Peyer's patch (tissue), 4 donors: ENCODE data around the gene UVRAG. TPM values are rescaled to one million over a fixed set of nuclear protein-coding genes. Genes with fewer than 3 reads are reported as not detected.

ENCODE experiments used
- DNase-seq, 3 donors: peaks; one replicate each; pipeline ENCODE4 v3.0.0-alpha.2; 2017 to 2019
- H3K27ac ChIP-seq, 4 donors: fragments of 200-600 bp; sonication (generic); one replicate each; pipeline ENCODE4 v1.5.1; 2016 to 2019
- H3K27me3 ChIP-seq, 2 donors: fragments of 200-600 bp; sonication (generic); one replicate each; pipeline ENCODE4 v1.5.1; 2019
- H3K36me3 ChIP-seq, 3 donors: fragments of 200-600 bp; sonication (generic); one replicate each; pipeline ENCODE4 v1.5.1; 2016 to 2019
- H3K4me1 ChIP-seq, 4 donors: fragments of 200-600 bp; sonication (generic); one replicate each; pipeline ENCODE4 v1.5.1; 2016 to 2019
- H3K4me3 ChIP-seq, 4 donors: fragments of 200-600 bp; sonication (generic); 1 replicate in 3 of 4; 2 replicates in 1 of 4; pipeline ENCODE4 v1.5.1; 2016 to 2019; ENCODE audit warnings: mild to moderate bottlenecking in 1 of 4
- H3K9me3 ChIP-seq, 4 donors: fragments of 200-600 bp; sonication (generic); one replicate each; pipeline ENCODE4 v1.5.1; 2016 to 2019; ENCODE audit warnings: mild to moderate bottlenecking in 1 of 4
- POLR2A ChIP-seq, 2 donors: fragments of 450-650 bp; IDR thresholded peaks; one replicate each; pipeline ENCODE4 v1.5.1; 2017; ENCODE audit warnings: antibody characterized with exemption in 2 of 2, mild to moderate bottlenecking in 2 of 2, moderate library complexity in 2 of 2
- total RNA-seq, 4 donors: library from RNA; depleted of rRNA; stranded (reverse); fragments of >200 nt; gene quantifications; one replicate each; pipeline ENCODE4 v1.1.0, GENCODE V29; 2016
- TF ChIP-seq, protein P1 (sequence below), 6 experiments: fragments of 450-650 bp in 4 of 6; fragments of 200-600 bp in 2 of 6; sonication (generic) in 1 of 6; IDR thresholded peaks; one replicate each; pipeline ENCODE4 v1.5.1; 2017 to 2019; ENCODE audit warnings: antibody characterized with exemption in 6 of 6, mild to moderate bottlenecking in 3 of 6, moderate library complexity in 1 of 6

Gene UVRAG
- total RNA-seq, 4 donors from 2014 or later: 13.8 to 64.4 (median 22.1) TPM

DNA sequence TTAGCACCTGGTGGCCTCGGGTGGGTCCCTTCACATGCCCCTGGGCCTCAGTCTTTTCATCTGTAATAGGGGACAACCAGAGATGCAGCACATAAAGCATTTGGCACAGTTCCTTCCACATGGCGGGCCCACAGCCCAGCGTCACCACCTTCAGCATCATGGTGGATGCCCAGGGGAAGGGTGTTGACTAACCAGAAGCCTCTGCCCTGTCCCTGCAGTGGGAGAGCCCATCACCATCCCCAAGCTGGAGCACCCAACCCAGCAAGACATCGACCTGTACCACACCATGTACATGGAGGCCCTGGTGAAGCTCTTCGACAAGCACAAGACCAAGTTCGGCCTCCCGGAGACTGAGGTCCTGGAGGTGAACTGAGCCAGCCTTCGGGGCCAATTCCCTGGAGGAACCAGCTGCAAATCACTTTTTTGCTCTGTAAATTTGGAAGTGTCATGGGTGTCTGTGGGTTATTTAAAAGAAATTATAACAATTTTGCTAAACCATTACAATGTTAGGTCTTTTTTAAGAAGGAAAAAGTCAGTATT, 14.8 kb upstream of the UVRAG start:
- no peak for DNase-seq
- Histone ChIP-seq H3K4me1 (no peaks in the 10 kb centered on the region), H3K27ac (no peak overlapping the region), H3K9me3 (no peaks in the 10 kb centered on the region), H3K4me3 (no peak overlapping the region), H3K36me3 (no peaks in the 10 kb centered on the region), H3K27me3 (no peaks in the 10 kb centered on the region)
- no peak for TF ChIP-seq POLR2A (IDR thresholded peaks at IDR 0.05)
- TF ChIP-seq, protein P1, sequence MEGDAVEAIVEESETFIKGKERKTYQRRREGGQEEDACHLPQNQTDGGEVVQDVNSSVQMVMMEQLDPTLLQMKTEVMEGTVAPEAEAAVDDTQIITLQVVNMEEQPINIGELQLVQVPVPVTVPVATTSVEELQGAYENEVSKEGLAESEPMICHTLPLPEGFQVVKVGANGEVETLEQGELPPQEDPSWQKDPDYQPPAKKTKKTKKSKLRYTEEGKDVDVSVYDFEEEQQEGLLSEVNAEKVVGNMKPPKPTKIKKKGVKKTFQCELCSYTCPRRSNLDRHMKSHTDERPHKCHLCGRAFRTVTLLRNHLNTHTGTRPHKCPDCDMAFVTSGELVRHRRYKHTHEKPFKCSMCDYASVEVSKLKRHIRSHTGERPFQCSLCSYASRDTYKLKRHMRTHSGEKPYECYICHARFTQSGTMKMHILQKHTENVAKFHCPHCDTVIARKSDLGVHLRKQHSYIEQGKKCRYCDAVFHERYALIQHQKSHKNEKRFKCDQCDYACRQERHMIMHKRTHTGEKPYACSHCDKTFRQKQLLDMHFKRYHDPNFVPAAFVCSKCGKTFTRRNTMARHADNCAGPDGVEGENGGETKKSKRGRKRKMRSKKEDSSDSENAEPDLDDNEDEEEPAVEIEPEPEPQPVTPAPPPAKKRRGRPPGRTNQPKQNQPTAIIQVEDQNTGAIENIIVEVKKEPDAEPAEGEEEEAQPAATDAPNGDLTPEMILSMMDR (IDR thresholded peaks at IDR 0.05): no peak

DNA sequence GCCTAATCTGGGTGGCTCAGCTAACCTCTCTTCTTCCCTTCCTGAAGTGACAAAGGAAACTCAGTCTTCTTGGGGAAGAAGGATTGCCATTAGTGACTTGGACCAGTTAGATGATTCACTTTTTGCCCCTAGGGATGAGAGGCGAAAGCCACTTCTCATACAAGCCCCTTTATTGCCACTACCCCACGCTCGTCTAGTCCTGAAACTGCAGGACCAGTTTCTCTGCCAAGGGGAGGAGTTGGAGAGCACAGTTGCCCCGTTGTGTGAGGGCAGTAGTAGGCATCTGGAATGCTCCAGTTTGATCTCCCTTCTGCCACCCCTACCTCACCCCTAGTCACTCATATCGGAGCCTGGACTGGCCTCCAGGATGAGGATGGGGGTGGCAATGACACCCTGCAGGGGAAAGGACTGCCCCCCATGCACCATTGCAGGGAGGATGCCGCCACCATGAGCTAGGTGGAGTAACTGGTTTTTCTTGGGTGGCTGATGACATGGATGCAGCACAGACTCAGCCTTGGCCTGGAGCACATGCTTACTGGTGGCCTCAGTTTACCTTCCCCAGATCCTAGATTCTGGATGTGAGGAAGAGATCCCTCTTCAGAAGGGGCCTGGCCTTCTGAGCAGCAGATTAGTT, 14.2 kb upstream of the UVRAG start:
- Histone ChIP-seq H3K4me3 (no peak overlapping the region), H3K36me3 (no peaks in the 10 kb centered on the region), H3K27ac (no peak overlapping the region), H3K27me3 (no peaks in the 10 kb centered on the region), H3K4me1 (no peaks in the 10 kb centered on the region), H3K9me3 (no peaks in the 10 kb centered on the region)
- TF ChIP-seq, protein P1 (IDR thresholded peaks at IDR 0.05): no peak
- TF ChIP-seq POLR2A (IDR thresholded peaks at IDR 0.05): no peak
- DNase-seq: no peak

DNA sequence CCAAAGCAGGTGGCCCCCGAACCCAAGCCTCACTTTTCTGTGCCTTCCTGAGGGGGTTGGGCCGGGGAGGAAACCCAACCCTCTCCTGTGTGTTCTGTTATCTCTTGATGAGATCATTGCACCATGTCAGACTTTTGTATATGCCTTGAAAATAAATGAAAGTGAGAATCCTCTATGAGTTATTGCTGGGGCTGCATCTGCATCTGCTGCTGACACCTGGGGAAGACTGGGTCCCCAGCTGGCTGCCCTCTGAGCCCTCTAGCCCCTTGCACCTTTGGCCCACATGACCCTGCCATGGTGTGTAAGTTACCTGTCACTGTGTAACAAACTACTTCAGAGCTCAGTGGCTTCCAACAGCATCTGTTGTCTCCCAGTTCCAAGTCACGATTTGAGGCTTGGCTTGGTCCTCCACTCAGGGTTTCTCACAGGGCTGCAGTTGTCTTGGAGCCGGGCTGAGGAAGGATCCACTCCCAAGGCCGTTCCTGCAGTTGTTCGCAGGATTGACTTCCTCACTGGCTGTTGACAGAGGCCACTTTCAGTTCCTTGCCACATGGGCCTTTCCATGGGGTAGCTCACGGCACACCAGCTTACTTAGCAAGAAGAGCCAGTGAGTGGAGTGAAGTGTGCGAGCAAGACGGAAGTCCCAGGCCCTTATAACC, 13.5 kb upstream of the UVRAG start:
- no peaks in the 10 kb centered on the region for H3K27me3 ChIP-seq
- H3K4me1 ChIP-seq: no peaks in the 10 kb centered on the region
- no peak for DNase-seq
- no peak overlapping the region for H3K4me3 ChIP-seq
- H3K36me3 ChIP-seq: no peaks in the 10 kb centered on the region
- no peak overlapping the region for H3K27ac ChIP-seq
- H3K9me3 ChIP-seq: no peaks in the 10 kb centered on the region
- no peak for TF ChIP-seq POLR2A (IDR thresholded peaks at IDR 0.05)
- TF ChIP-seq, protein P1 (IDR thresholded peaks at IDR 0.05): no peak

DNA sequence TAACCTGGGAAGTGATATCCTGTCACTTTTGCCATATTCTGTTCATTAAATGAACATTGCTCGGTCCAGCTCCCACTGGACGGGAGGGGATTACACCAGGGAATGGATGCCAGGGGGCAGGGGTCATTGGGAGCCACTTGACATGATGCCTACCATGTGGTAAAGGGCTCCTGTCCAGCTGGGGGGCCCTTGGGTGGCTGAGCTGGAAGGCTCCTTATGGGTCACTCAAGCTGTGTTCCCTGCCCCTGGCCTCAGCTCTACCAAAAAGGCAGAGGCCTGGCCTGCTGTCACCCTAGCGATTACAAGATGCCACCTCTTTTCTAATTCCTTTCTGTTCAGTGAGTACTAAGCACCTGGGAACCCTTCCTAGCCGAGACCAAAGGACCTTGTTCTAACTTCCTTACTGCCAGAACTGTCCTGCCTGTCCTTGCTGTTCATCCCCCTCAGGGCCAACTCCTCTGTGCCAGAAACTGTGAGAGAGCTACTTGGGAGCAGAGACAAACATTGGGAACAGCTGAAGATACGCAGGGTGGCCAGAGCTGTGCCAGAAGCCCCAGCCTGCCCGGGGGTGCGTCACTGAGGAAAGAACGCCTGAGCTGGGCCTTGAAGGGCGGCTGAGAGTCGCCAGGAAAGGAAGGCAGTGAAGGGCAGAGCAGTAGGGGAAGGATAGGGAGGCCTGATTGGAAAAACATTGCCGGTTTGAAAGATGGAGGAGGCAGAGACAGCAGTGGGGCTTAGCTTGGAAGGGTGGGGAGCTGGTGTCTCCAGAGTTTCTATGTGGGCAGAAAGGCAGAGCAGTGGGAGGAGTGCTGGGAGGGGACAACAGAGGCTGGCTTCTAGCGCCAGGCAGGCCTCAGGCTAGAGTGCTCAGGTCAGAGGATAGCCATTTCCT, 12.7 kb upstream of the UVRAG start:
- Histone ChIP-seq H3K27ac (no peak overlapping the region), H3K4me1 (no peaks in the 10 kb centered on the region), H3K27me3 (no peaks in the 10 kb centered on the region), H3K4me3 (no peak overlapping the region), H3K36me3 (no peaks in the 10 kb centered on the region), H3K9me3 (no peaks in the 10 kb centered on the region)
- DNase-seq: no peak
- no peak for TF ChIP-seq POLR2A (IDR thresholded peaks at IDR 0.05)
- TF ChIP-seq, protein P1 (IDR thresholded peaks at IDR 0.05): no peak

DNA sequence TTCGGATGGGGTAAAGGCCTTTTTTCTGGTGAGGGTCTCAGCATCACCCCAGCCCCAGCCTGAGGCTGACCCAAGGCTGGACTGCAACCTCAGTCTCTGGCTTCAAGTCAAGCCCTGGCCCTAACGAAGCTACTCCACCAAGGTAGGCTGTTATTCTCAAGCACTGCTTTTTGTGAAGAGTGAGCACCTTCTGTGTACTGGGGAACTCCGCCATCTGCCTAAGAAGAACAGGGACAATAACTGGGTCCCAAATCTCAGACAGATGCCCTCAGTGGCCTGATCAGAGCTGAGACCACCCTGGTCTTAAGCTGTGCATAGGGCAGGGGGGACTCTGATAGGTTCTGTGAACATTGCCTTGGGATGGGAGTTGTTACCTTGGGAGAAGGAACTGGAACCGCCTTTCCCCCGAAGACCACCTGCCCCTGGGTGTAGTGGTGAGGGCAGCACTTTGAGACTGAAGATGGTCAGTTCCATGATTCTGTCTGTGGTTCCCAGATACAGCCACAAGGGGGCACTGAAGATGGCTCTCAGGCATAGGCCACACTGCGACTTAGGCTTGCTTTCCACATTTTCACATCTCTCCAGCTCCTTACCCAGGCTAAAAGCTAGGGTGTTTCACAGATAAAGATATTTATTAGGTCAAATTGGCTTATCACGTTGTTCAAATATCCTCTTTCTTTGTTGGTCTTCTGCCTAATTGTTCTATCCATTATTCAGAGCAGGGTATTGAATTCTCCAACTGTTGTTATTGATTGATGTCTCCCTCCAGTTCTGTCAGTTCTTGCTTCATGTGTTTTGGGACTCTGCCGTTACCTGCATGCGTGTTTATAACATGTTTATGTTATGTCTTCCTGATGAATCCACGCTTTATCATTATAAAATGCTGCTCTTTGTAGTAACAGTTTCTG, 11.8 kb upstream of the UVRAG start:
- DNase-seq: peak in 2 of 3 donors; percentile 74 to 92
- TF ChIP-seq POLR2A (IDR thresholded peaks at IDR 0.05): no peak
- TF ChIP-seq, protein P1 (IDR thresholded peaks at IDR 0.05): peak; percentile 81 to 91 (median 88)
- H3K27me3 ChIP-seq: no peaks in the 10 kb centered on the region
- H3K27ac ChIP-seq: no peak overlapping the region
- no peaks in the 10 kb centered on the region for H3K4me1 ChIP-seq
- H3K4me3 ChIP-seq: no peak overlapping the region
- H3K9me3 ChIP-seq: no peaks in the 10 kb centered on the region
- H3K36me3 ChIP-seq: no peaks in the 10 kb centered on the region
